ENCODE data around the gene TMEM131.
"Not testable (repeated sequence)": the region's sequence is repeated elsewhere in the genome, so short reads cannot be mapped to it uniquely, and the experiment has no call there.

Gene TMEM131

GRCh38 chr2:97714950-97715652 is 280.6 kb downstream of the TMEM131 start:
- no peak for TF ChIP-seq ZNF274 (IDR thresholded peaks at IDR 0.05; ENCODE audit: low read depth, low read length)
- H3K4me3 ChIP-seq (ENCODE audit: low read length): no peak overlapping the region

GRCh38 chr2:97714084-97714949 is 281.4 kb downstream of the TMEM131 start:
- TF ChIP-seq ZNF274 (IDR thresholded peaks at IDR 0.05; ENCODE audit: low read depth, low read length): no peak
- peak overlapping the region; percentile 54; the same call in 1 of the 2 replicates for H3K4me3 ChIP-seq (ENCODE audit: low read length)

GRCh38 chr2:97713296-97714083 is 282.3 kb downstream of the TMEM131 start, which contains the start of gene ZAP70:
ZAP70 (plus strand) TSS chr2:97713576; CDS start chr2:97724037, 10,461 bp downstream.
- peak within 1 kb of the TSS; percentile 54; the same call in 1 of the 2 replicates for H3K4me3 ChIP-seq (ENCODE audit: low read length)
- no peak for TF ChIP-seq ZNF274 (IDR thresholded peaks at IDR 0.05; ENCODE audit: low read depth, low read length)

- H3K4me3 ChIP-seq (ENCODE audit: low read length): no peak overlapping the region; the same call in 1 of the 2 replicates
- no peak for TF ChIP-seq ZNF274 (IDR thresholded peaks at IDR 0.05; ENCODE audit: low read depth, low read length)
These were observed 283.0 kb downstream of the TMEM131 start for GRCh38 chr2:97712693-97713295.

- not testable (repeated sequence) for H3K4me3 ChIP-seq (ENCODE audit: low read length)
These were observed 283.6 kb downstream of the TMEM131 start for GRCh38 chr2:97712175-97712574.

- H3K4me3 ChIP-seq (ENCODE audit: low read length): no peak overlapping the region
- TF ChIP-seq ZNF274 (IDR thresholded peaks at IDR 0.05; ENCODE audit: low read depth, low read length): no peak
These were observed 284.4 kb downstream of the TMEM131 start for GRCh38 chr2:97711394-97711711.

GRCh38 chr2:97708608-97709007 is 287.1 kb downstream of the TMEM131 start:
- no peak for TF ChIP-seq ZNF274 (IDR thresholded peaks at IDR 0.05; ENCODE audit: low read depth, low read length)
- H3K4me3 ChIP-seq (ENCODE audit: low read length): no peak overlapping the region

- no peak for TF ChIP-seq ZNF274 (IDR thresholded peaks at IDR 0.05; ENCODE audit: low read depth, low read length)
- no peak overlapping the region for H3K4me3 ChIP-seq (ENCODE audit: low read length)
These were observed 287.7 kb downstream of the TMEM131 start for GRCh38 chr2:97708048-97708380.

GRCh38 chr2:97707362-97708047 is 288.2 kb downstream of the TMEM131 start:
- no peak for TF ChIP-seq ZNF274 (IDR thresholded peaks at IDR 0.05; ENCODE audit: low read depth, low read length)
- no peak overlapping the region for H3K4me3 ChIP-seq (ENCODE audit: low read length)

- TF ChIP-seq ZNF274 (IDR thresholded peaks at IDR 0.05; ENCODE audit: low read depth, low read length): no peak
- H3K4me3 ChIP-seq (ENCODE audit: low read length): no peak overlapping the region
These were observed 288.9 kb downstream of the TMEM131 start for GRCh38 chr2:97706708-97707345.

Data from GM08714 (cell line).